ENCODE measurements around the gene SEC23IP.

SEC23IP gene

GRCh38 chr10:119940487-119940886 lies 48.0 kb downstream of the SEC23IP start:
- no peak for DNase-seq (ENCODE audit: low read depth)

DNA sequence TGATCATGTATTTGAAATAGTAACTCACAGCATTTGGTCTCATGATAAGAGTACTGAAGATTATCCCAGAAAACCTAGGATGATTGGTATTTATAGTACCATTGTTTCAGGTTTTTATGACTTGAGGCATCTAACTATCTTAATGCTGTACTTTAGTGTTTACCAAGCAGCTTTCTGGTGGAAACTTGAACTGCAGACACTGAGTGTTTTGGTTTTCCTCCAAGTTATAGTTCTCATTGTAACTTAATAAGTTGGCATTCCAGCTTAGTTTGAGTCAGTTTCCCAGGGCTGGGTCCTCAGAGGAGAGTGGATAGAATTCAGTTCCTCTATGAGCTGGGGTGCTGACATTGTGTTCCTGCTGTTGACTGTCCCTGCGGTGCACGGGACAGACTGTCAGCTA lies 50.4 kb downstream of the SEC23IP start:
- DNase-seq (ENCODE audit: low read depth), result no peak

GRCh38 chr10:119945805-119946204 lies 53.3 kb downstream of the SEC23IP start:
- no peak for DNase-seq (ENCODE audit: low read depth)

DNA sequence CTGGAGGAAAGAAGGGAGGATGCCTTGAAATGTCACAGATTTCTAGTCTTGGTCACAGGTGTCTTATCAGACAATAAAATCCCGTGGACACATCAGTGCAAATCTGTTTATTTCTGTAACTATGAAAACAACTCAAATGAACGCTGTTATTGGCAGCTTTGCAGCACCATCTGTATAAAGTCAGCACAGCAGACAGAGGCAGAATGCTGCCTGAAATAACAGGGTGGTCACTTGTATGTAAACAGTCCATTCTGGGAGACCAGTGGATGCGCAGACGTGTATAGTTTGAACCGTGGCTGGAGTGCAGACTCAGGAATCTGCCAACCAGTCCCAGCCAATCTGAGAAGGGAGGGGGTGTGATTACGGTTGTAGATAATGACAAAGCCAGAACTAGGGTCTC lies 54.8 kb downstream of the SEC23IP start:
- no peak for DNase-seq (ENCODE audit: low read depth)

DNA sequence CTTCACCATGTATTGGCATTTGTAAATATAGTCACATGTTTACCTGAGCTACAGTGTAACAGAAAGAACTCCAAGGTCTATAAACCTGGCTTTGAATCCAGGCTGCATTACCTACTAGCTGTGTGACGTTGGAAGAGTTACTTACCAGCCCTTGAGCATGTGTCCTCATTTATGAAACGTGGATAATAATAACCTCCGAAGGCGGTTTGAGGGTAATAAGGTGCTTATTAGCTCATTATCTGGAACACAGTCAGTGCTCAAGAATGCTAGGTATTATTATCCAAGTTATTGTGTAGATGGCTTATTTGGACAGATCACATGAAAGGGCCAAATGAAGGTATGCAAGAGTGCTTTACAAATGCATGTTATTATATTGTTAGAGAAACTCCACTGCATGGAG lies 64.9 kb downstream of the SEC23IP start:
- DNase-seq (ENCODE audit: low read depth), result no peak

DNA sequence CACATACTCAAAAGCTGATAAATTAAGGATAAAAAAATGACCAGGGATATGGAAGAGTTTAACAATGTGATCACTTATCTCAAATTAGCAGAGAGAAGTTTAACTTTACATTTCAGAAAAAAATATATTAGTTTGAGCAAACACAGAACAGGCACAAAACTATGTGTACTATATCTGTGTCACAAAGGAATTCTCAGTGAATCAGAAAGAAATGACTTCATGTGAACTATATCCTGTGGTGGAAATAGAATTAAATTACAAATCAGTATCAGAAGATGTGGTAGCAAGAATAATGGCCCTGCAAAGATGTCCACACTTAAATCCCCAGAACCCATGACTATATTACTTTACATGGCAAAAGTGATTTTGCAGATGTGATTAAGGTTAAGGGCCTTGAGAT lies 70.3 kb downstream of the SEC23IP start:
- no peak for DNase-seq (ENCODE audit: low read depth)

GRCh38 chr10:119967066-119967465 lies 74.5 kb downstream of the SEC23IP start:
- no peak for DNase-seq (ENCODE audit: low read depth)

DNA sequence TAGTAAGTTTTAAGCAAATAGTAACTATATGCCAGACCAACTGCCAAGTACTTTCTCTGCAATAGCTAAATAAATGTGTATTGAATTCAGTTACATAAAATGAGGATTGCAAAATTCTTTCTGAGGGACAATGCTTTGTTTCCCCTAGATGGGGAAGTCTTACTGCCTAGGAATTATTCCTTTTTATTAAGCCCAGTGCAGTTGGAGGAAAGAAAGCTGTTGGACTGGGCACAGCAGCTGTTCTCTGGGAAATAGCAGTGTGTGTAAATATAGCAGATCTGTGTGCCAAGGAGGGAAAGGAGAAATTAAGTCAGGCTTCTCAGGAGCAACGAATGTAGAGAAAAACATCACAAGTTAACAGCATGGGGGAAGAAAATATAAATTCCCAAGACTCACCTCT lies 77.1 kb downstream of the SEC23IP start:
- no peak for DNase-seq (ENCODE audit: low read depth)

- no peak for DNase-seq (ENCODE audit: low read depth)
Observed at GRCh38 chr10:119970107-119970506, 77.6 kb downstream of the SEC23IP start.

- no peak for DNase-seq (ENCODE audit: low read depth)
Observed at GRCh38 chr10:119970963-119971362, 78.4 kb downstream of the SEC23IP start.

DNA sequence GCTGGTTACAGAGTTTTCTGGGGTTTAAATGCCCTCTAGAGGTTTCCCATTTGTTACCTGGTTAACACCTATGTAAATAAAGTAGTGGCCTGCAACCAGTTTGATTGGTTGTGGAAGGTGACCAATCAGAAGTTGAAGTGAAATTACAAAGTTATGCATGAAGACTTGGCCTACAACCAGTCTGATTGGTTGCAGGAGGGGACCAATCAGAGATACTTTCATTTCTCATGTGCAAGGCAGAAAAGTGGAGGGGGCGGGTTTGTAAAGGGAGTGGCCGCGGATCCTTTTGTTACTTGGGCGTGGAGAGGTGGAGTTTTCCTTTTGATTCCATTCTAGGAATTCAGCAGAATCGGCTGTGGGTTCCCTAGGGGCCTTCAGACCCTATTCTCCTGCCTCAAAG lies 80.8 kb downstream of the SEC23IP start:
- no peak for DNase-seq (ENCODE audit: low read depth)

- no peak for DNase-seq (ENCODE audit: low read depth)
Observed at GRCh38 chr10:119976421-119976820, 83.9 kb downstream of the SEC23IP start.

DNA sequence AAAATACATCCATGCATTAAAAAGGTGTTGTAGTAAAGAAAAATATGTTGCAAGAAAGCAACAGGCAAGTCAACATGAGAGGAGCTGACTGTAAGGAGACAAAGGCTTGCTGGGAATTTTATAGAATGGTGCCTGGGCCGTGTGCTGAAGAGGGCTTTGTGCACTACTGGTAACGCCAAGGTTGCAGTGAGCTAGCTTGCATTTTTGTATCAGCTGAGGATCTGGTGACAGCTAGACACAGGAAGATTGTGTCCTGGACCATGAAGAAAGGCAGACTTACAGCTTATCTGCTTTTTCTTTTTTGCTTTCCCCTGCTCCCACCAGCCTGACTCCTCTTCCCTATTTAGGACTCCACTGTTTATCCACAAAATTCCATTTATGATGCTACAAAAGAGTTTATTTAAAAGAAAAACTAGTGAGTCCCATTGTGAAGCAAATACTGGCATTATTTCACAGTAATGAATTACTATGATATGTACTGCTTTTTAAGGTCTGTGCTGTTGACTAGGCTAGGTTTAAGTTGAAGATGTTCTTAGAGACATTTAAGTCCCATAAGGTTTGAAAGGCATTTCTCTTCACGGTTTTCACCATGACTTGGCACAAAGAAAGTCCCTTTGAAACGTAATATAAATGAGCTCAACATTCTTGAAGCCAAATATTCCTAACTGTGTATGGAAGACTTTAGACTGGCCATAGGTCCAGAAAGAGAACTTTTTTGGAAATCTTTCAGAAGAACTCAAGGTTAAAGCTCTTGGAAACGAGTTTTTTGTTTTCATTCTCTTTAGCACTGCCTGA lies 88.6 kb downstream of the SEC23IP start:
- DNase-seq (ENCODE audit: low read depth), result no peak

DNA sequence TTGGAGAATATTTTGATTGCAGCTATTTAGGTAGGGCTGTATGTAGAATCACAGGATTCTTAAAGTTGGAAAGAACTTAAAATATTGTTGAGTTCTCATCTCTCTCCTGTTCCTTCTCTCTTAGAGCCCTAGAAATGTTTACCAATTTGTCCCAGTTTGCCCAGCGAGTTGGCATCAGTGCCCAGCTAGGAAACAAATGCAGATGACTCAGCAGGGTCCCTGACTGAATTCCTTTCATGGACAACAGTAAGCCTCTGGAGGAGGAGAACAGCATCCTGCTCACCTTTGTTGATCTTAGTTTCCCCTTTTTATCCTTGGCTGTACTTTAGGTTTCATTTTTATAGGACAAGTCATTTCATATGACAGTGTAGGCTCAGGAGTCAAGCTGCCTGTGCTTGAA lies 89.3 kb downstream of the SEC23IP start:
- DNase-seq (ENCODE audit: low read depth), result no peak

DNA sequence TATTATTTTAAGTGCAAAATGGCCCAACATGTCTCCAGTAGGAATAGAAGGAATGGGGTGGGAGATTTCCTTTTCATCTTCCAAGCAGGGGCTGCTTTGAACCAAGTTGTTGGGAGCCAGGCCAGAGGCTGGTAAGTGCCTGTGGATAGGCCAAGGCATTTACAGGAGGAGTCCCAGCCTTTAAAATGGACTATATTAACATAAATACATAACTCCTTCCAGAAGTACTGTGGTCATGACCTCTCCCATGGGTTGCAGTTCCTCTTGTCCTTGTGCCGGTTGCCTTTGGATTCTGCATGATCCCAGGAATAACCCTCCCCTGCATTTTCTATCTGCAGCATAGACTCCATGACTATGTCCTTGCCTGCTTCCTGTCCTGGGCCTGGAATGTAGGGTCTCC lies 95.8 kb downstream of the SEC23IP start:
- DNase-seq (ENCODE audit: low read depth), result no peak

GRCh38 chr10:119989966-119990365 lies 97.4 kb downstream of the SEC23IP start:
- DNase-seq (ENCODE audit: low read depth), result no peak

DNA sequence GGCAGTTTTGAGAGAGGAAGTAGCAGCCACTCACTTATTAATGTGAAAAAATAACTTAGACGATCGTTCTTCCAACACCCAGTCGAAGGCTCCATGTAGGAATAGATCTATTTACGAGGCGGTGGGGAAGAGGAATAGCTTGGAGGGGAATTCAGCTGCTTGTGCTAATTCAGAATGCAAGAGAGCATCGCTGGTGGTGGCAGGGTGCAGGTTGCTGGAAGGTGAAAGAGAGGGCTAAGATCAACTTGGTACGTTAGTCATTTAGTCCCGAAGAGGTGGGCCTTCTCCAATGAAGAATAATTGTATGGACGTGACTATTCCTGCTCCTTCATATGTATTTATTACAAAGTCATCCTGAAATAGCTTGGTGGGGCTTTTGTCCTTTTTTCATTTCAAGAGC lies 98.5 kb downstream of the SEC23IP start:
- DNase-seq (ENCODE audit: low read depth), result no peak

- no peak for DNase-seq (ENCODE audit: low read depth)
Observed at GRCh38 chr10:119991816-119992215, 99.3 kb downstream of the SEC23IP start.

Data from fibroblast of the conjunctiva (primary cell).